Uterus (tissue), 4 donors: ENCODE results near the gene ATG4C. TPM values are rescaled to one million over a fixed set of nuclear protein-coding genes. Genes with fewer than 3 reads are reported as not detected.
"Not testable (repeated sequence)": the region's sequence is repeated elsewhere in the genome, so short reads cannot be mapped to it uniquely, and the experiment has no call there.

ENCODE experiments used
- DNase-seq, 2 donors: peaks; one replicate each; pipeline ENCODE4 v3.0.0-alpha.2; 2019 to 2020
- H3K27ac ChIP-seq, 2 donors: fragments of 200-600 bp; sonication (generic); 1 replicate in 1 of 2; 2 replicates in 1 of 2; pipeline ENCODE4 v1.5.1; 2016 to 2018
- H3K27me3 ChIP-seq, 2 donors: fragments of 200-600 bp; sonication (generic); one replicate each; pipeline ENCODE4 v1.5.1; 2018 to 2019; ENCODE audit warnings: control low read depth in 1 of 2
- H3K36me3 ChIP-seq, 2 donors: fragments of 200-600 bp; sonication (generic); one replicate each; pipeline ENCODE4 v1.5.1; 2019; ENCODE audit warnings: control low read depth in 1 of 2
- H3K4me1 ChIP-seq, 2 donors: fragments of 200-600 bp; sonication (generic); one replicate each; pipeline ENCODE4 v1.5.1; 2018 to 2019; ENCODE audit warnings: control low read depth in 1 of 2
- H3K4me3 ChIP-seq, 2 donors: fragments of 200-600 bp; sonication (generic); 1 replicate in 1 of 2; 2 replicates in 1 of 2; pipeline ENCODE4 v1.5.1; 2018 to 2019; ENCODE audit warnings: mild to moderate bottlenecking in 1 of 2
- H3K9me3 ChIP-seq, 2 donors: fragments of 200-600 bp; sonication (generic); one replicate each; pipeline ENCODE4 v1.5.1; 2019; ENCODE audit warnings: control low read depth in 1 of 2
- CTCF ChIP-seq, 4 experiments: fragments of 200-600 bp in 2 of 4; fragments of 450-650 bp in 2 of 4; sonication (generic) in 2 of 4; IDR thresholded peaks; one replicate each; pipeline ENCODE4 v1.5.1; 2016 to 2019; ENCODE audit warnings: antibody characterized with exemption in 4 of 4, mild to moderate bottlenecking in 2 of 4, moderate library complexity in 1 of 4
- POLR2A ChIP-seq, 2 donors: fragments of 450-650 bp; IDR thresholded peaks; one replicate each; pipeline ENCODE4 v1.6.1; 2016; ENCODE audit warnings: antibody characterized with exemption in 2 of 2, mild to moderate bottlenecking in 1 of 2, moderate library complexity in 1 of 2
- intact Hi-C: fragments of 100-400 bp; cut with DNase I; formaldehyde crosslinking; loops from one replicate; pipeline ENCODE4 v1.15.1; 2023; ENCODE audit warnings: low total_unique reads
- total RNA-seq, 4 donors: library from RNA; depleted of rRNA in 3 of 4; stranded (reverse); fragments of >200 nt in 3 of 4; gene quantifications; one replicate each; pipeline versions ENCODE4 v1.1.0 to v1.2.4, GENCODE V29; 2014 to 2023
- donor health status: DM: yes; HTN: yes; CAD: no.

The ATG4C gene
- total RNA-seq, 4 donors from 2014 or later = 11.5 to 81.5 (median 50.4) TPM

DNA sequence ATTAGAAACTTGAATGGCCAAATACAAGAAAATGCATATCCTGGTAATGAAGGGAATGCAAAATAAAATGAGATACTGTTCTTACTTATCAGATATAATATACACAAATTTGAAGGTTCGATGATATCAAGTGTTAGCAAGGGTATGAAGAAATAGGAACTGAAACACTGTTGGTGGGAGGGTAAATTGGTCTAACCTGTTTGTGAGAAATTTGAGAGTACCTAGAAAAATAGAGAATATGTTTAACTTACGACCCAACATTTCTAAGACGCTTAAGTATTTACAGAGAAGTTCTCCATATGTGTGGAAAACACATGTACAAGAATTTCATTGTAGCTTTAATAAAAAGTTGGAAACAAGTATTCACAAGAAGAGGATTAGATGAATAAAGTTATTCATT lies 25.9 kb downstream of the ATG4C start:
- TF ChIP-seq POLR2A (IDR thresholded peaks at IDR 0.05) (no peak), CTCF (IDR thresholded peaks at IDR 0.05) (no peak)
- Histone ChIP-seq H3K9me3 (no peaks in the 10 kb centered on the region), H3K4me3 (no peak overlapping the region), H3K4me1 (no peaks in the 10 kb centered on the region), H3K27me3 (no peaks in the 10 kb centered on the region), H3K36me3 (no peaks in the 10 kb centered on the region), H3K27ac (no peak overlapping the region)
- intact Hi-C loops = no loop called here
- DNase-seq = no peak

GRCh38 chr1:62810420-62811274 lies 26.7 kb downstream of the ATG4C start:
- no peak overlapping the region for H3K4me3 ChIP-seq
- no peak for DNase-seq
- intact Hi-C loops = no loop called here
- no peaks in the 10 kb centered on the region for H3K27me3 ChIP-seq
- no peak overlapping the region for H3K27ac ChIP-seq
- no peaks in the 10 kb centered on the region for H3K4me1 ChIP-seq
- no peaks in the 10 kb centered on the region for H3K36me3 ChIP-seq
- H3K9me3 ChIP-seq = no peaks in the 10 kb centered on the region
- TF ChIP-seq POLR2A (IDR thresholded peaks at IDR 0.05) (no peak), CTCF (IDR thresholded peaks at IDR 0.05) (no peak)

DNA sequence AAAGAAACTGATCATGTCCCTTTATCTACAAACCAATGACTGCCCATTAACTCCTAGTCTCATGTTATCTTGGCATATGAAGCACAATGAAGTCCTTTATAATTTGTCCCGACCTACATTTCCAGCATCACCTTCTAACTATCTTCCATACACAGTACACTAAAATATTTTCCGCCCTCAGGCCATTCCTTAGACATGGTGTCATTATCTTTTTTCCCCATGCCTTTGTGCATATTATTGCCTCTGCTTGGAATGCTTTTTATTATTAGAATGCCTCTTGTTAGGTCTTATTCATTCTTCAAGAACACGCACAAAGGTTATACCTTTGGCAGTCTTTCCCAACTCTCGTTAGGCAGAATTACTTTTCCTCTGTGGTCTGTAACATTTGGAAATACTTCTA lies 39.6 kb downstream of the ATG4C start:
- no peaks in the 10 kb centered on the region for H3K36me3 ChIP-seq
- H3K27ac ChIP-seq = no peak overlapping the region
- TF ChIP-seq CTCF (IDR thresholded peaks at IDR 0.05) (no peak), POLR2A (IDR thresholded peaks at IDR 0.05) (no peak)
- H3K9me3 ChIP-seq = no peaks in the 10 kb centered on the region
- no peak overlapping the region for H3K4me3 ChIP-seq
- intact Hi-C loops = no loop called here
- no peaks in the 10 kb centered on the region for H3K4me1 ChIP-seq
- no peaks in the 10 kb centered on the region for H3K27me3 ChIP-seq
- DNase-seq = no peak

DNA sequence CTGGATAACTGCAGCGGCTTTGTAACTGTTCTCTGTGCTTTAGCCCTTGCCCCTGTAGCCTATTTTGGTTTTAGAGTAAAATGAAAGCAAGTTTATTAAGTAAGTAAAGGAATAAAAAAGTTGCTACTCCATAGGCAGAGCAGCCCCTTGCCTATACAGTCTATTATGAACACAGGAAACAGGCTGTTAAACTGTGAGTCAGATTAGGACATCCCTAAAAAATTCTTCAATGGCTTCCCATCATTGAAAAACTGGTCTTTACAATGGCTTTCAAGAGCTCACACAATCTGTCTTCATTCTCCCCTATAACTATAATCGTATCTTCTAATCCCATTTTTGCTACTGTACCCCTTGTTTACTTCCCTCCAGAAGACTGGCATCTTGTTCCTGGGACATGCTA lies 43.0 kb downstream of the ATG4C start:
- DNase-seq = no peak
- no peaks in the 10 kb centered on the region for H3K4me1 ChIP-seq
- H3K36me3 ChIP-seq = no peaks in the 10 kb centered on the region
- H3K4me3 ChIP-seq = no peak overlapping the region
- no peaks in the 10 kb centered on the region for H3K27me3 ChIP-seq
- TF ChIP-seq CTCF (IDR thresholded peaks at IDR 0.05) (no peak), POLR2A (IDR thresholded peaks at IDR 0.05) (no peak)
- intact Hi-C loops = no loop called here
- H3K9me3 ChIP-seq = no peaks in the 10 kb centered on the region
- no peak overlapping the region for H3K27ac ChIP-seq

- H3K9me3 ChIP-seq, H3K36me3 ChIP-seq, H3K27me3 ChIP-seq, H3K27ac ChIP-seq, H3K4me3 ChIP-seq, H3K4me1 ChIP-seq, intact Hi-C loops, DNase-seq: not testable (repeated sequence)
These were observed 43.9 kb downstream of the ATG4C start for GRCh38 chr1:62827786-62828185.
